GM06990 (cell line): ENCODE data around the gene WIPF2.
"Not testable (repeated sequence)": the region's sequence is repeated elsewhere in the genome, so short reads cannot be mapped to it uniquely, and the experiment has no call there.

Experiments
- DNase-seq: peaks from one replicate; pipeline ENCODE4 v3.0.0-alpha.2; 2011; ENCODE audit not compliant: insufficient read length; ENCODE audit errors: extremely low read depth
- H3K27me3 ChIP-seq: replicated peaks from 2 replicates; pipeline ENCODE4 v1.6.0; 2011; ENCODE audit warnings: low read length; ENCODE audit not compliant: control insufficient read depth, insufficient read depth
- H3K36me3 ChIP-seq: 2 replicates; pipeline ENCODE4 v1.5.1; 2011; ENCODE audit warnings: low read length; ENCODE audit not compliant: control insufficient read depth, insufficient read depth
- H3K4me3 ChIP-seq: replicated peaks from 2 replicates; pipeline ENCODE4 v1.5.1; 2011; ENCODE audit warnings: low read depth, mild to moderate bottlenecking, control low read depth, low read length
- TF ChIP-seq, protein P1 (sequence below): IDR thresholded peaks from 2 replicates; pipeline ENCODE4 v1.5.1; 2011; ENCODE audit warnings: low read length, control low read depth, mild to moderate bottlenecking, inconsistent platforms; ENCODE audit not compliant: insufficient read depth, poor library complexity, severe bottlenecking

The WIPF2 gene

GRCh38 chr17:40301315-40301714, 82.2 kb downstream of the WIPF2 start:
- DNase-seq, result no peak
- H3K36me3 ChIP-seq, result peaks cover 6% of the 10 kb centered on the region
- no peaks in the 10 kb centered on the region for H3K27me3 ChIP-seq
- no peak overlapping the region for H3K4me3 ChIP-seq
- TF ChIP-seq, protein P1, sequence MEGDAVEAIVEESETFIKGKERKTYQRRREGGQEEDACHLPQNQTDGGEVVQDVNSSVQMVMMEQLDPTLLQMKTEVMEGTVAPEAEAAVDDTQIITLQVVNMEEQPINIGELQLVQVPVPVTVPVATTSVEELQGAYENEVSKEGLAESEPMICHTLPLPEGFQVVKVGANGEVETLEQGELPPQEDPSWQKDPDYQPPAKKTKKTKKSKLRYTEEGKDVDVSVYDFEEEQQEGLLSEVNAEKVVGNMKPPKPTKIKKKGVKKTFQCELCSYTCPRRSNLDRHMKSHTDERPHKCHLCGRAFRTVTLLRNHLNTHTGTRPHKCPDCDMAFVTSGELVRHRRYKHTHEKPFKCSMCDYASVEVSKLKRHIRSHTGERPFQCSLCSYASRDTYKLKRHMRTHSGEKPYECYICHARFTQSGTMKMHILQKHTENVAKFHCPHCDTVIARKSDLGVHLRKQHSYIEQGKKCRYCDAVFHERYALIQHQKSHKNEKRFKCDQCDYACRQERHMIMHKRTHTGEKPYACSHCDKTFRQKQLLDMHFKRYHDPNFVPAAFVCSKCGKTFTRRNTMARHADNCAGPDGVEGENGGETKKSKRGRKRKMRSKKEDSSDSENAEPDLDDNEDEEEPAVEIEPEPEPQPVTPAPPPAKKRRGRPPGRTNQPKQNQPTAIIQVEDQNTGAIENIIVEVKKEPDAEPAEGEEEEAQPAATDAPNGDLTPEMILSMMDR, result peak; percentile 15

GRCh38 chr17:40303009-40303657, 84.0 kb downstream of the WIPF2 start:
- TF ChIP-seq, protein P1, result peak; percentile 60
- no peak overlapping the region for H3K4me3 ChIP-seq
- H3K36me3 ChIP-seq, result peaks cover 2% of the 10 kb centered on the region
- no peak for DNase-seq
- H3K27me3 ChIP-seq, result no peaks in the 10 kb centered on the region

DNA sequence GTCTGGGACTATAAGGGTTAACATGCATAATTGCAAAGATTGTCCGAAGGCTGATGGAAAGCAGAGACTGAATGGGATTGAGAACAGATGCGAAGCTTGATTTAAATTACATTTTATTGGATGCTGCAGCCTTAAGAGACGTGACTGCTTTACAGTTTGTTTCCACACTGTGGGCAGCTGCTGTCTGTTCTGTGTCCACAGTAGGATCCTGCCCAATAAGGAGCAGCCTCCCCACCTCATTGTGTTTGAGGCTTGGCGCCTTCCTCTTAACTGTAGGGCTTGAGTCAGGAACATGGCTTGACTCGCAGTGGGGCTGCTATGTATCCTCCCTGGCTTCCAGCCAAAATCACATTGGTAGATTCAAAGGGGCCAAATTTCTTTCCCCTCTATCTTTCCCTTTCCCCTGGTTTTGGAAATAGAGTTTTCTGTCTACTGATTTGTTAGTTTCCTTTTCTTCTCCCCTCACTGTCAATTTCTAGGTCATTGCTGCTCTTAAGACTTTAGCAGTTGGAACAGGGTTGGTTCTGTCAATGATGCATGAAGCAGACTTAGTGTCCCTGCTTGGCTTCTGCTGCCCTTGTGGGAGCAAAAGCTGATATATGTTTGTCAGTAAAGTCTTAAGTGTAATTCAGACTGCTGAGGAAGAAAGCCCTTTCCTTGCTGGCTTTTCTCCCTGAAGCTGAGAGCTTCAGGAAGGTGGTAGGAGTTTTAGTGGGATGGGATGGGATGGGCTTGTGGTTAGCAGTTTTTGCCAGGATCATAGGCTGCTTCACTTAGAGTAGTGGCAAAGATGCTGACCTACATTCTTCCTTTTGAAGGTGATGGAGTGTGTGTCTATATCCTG, 84.8 kb downstream of the WIPF2 start:
- TF ChIP-seq, protein P1, result no peak
- DNase-seq, result no peak
- Histone ChIP-seq H3K27me3 (no peaks in the 10 kb centered on the region), H3K36me3 (peaks cover 2% of the 10 kb centered on the region), H3K4me3 (no peak overlapping the region)

DNA sequence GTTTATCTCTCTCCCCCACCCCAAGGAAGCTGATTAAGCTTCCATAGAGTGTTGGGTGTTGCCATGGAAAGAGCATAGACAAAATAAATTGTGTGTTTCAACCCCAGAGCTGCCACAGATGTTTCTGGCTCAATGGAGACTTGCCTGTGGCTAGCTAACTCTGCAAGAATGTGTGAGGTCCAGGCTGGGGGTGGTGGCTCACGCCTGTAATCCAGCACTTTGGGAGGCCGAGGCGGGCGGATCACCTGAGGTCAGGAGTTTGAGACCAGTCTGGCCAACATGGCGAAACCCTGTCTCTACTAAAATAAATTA, 85.4 kb downstream of the WIPF2 start:
- DNase-seq, result not testable (repeated sequence)

GRCh38 chr17:40304866-40305265, 85.8 kb downstream of the WIPF2 start:
- H3K36me3 ChIP-seq, H3K27me3 ChIP-seq, H3K4me3 ChIP-seq, DNase-seq: not testable (repeated sequence)

More for the DNA sequence above, 85.4 kb downstream of the WIPF2 start:
- H3K4me3 ChIP-seq, H3K27me3 ChIP-seq, H3K36me3 ChIP-seq: not testable (repeated sequence)

GRCh38 chr17:40306395-40306794, 87.3 kb downstream of the WIPF2 start:
- no peak for DNase-seq
- H3K27me3 ChIP-seq, result no peaks in the 10 kb centered on the region
- no peak overlapping the region for H3K4me3 ChIP-seq
- H3K36me3 ChIP-seq, result peaks cover 2% of the 10 kb centered on the region
- TF ChIP-seq, protein P1, result no peak
